ENCODE results near the gene RNASEH2A.
"Not testable (repeated sequence)": the region's sequence is repeated elsewhere in the genome, so short reads cannot be mapped to it uniquely, and the experiment has no call there.

Gene RNASEH2A

GRCh38 chr19:12842511-12842910 lies 36.1 kb downstream of the RNASEH2A start:
- POLR2A ChIA-PET, result no interaction called here
- H3K27ac ChIP-seq (ENCODE audit: insufficient read depth in 1 of 2, low read depth in 1 of 2, low read length in 2 of 2, poor library complexity in 1 of 2, severe bottlenecking in 2 of 2), result no peak overlapping the region
- no peak overlapping the region for H3K4me3 ChIP-seq (ENCODE audit: control insufficient read depth in 1 of 7, extremely low read depth in 1 of 7, insufficient read depth in 4 of 7, low read depth in 2 of 7, low read length in 6 of 7)
- WGBS (ENCODE audit: insufficient coverage), result 97% methylated on average over 18 of the region's 18 CpGs
- H3K9me3 ChIP-seq (ENCODE audit: control extremely low read depth in 1 of 5, control insufficient read depth in 4 of 5, insufficient read depth in 2 of 5, low read depth in 1 of 5, low read length in 4 of 5), result peaks cover 0 to 2% (median 0%) of the 10 kb centered on the region in 5 experiments
- peaks cover 5 to 66% (median 23%) of the 10 kb centered on the region in 5 experiments for H3K27me3 ChIP-seq (replicated peaks in 2 of 5; ENCODE audit: control insufficient read depth in 4 of 5, insufficient read depth in 5 of 5, low read length in 4 of 5)
- CTCF ChIA-PET, result no interaction called here
- DNase-seq, result no peak
- peaks cover 2 to 32% (median 21%) of the 10 kb centered on the region in 4 experiments for H3K4me1 ChIP-seq (ENCODE audit: control extremely low read depth in 1 of 4, control insufficient read depth in 4 of 4, insufficient read depth in 4 of 4, low read length in 3 of 4)
- no peaks in the 10 kb centered on the region for H3K36me3 ChIP-seq (ENCODE audit: control insufficient read depth in 4 of 4, insufficient read depth in 4 of 4, low read length in 3 of 4)

DNA sequence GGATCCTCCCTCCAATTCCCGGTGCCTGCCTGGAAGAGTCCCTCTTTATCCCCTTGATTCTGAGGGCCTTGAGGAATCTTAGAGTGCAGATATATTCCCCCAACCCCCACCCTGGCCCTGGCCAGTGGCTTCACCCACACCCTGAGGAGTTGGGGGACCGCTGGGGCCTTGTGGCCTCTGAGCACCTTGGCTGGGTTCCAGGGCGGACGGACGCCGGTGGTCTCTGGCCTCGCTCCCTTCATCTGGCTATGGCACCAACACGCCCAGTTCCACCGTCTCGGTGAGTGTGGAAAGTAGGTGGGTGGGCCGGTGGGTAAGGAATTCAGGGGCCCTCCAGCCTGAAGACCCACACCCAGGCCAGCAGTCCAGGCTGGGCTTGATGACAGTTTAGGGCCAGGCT lies 36.9 kb downstream of the RNASEH2A start:
- 94% methylated on average over 9 of the region's 11 CpGs for WGBS (ENCODE audit: insufficient coverage)
- POLR2A ChIA-PET, result no interaction called here

DNA sequence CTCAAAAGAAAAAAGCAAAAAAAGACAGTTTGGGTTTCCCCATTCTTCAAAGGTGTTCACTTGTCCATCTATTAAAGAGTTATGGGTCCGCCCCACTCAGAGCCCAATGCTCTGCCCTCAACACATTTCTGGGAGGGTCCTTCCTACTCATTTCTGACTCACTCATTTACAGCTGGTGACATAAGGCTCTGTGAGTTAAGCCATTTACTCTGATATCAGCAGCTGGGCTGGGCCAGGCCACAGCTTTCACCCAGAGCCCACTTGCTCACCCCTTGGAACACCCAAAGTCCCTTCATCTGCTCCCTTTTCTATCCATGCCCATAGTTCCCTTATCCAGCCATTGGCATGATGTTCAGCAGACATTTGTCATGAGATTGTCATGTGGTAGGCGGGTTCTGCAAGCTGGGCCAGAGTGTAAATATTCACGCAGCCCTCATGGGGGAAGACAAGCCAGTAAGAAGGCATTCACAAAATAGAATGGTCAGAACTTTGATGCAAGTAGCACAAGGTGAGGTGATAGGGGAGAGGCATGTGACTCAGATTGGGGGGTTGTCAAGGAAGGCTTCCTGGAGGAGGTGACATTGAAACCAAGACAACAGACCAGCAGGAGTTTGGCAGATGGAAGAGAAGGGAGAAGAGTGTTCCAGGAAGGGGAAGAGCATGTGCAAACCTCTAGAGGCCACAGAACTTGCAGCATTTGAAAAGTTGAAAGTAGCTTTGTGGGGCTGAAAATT lies 37.8 kb downstream of the RNASEH2A start:
- POLR2A ChIA-PET, result no interaction called here
- 97% methylated on average over 3 of the region's 3 CpGs for WGBS (ENCODE audit: insufficient coverage)
- CTCF ChIA-PET, result no interaction called here
- no peak for DNase-seq
- Histone ChIP-seq H3K4me3 (ENCODE audit: control insufficient read depth in 1 of 7, extremely low read depth in 1 of 7, insufficient read depth in 4 of 7, low read depth in 2 of 7, low read length in 6 of 7) (no peak overlapping the region), H3K4me1 (ENCODE audit: control extremely low read depth in 1 of 4, control insufficient read depth in 4 of 4, insufficient read depth in 4 of 4, low read length in 3 of 4) (peaks cover 2 to 23% (median 14%) of the 10 kb centered on the region in 4 experiments), H3K9me3 (ENCODE audit: control extremely low read depth in 1 of 5, control insufficient read depth in 4 of 5, insufficient read depth in 2 of 5, low read depth in 1 of 5, low read length in 4 of 5) (peaks cover 0 to 2% (median 0%) of the 10 kb centered on the region in 5 experiments), H3K36me3 (ENCODE audit: control insufficient read depth in 4 of 4, insufficient read depth in 4 of 4, low read length in 3 of 4) (no peaks in the 10 kb centered on the region), H3K27me3 (replicated peaks in 2 of 5; ENCODE audit: control insufficient read depth in 4 of 5, insufficient read depth in 5 of 5, low read length in 4 of 5) (peaks cover 5 to 53% (median 17%) of the 10 kb centered on the region in 5 experiments), H3K27ac (ENCODE audit: insufficient read depth in 1 of 2, low read depth in 1 of 2, low read length in 2 of 2, poor library complexity in 1 of 2, severe bottlenecking in 2 of 2) (no peak overlapping the region)

More for the DNA sequence above, 36.9 kb downstream of the RNASEH2A start:
- Histone ChIP-seq H3K4me1 (ENCODE audit: control extremely low read depth in 1 of 4, control insufficient read depth in 4 of 4, insufficient read depth in 4 of 4, low read length in 3 of 4) (peaks cover 2 to 31% (median 21%) of the 10 kb centered on the region in 4 experiments), H3K36me3 (ENCODE audit: control insufficient read depth in 4 of 4, insufficient read depth in 4 of 4, low read length in 3 of 4) (no peaks in the 10 kb centered on the region), H3K4me3 (ENCODE audit: control insufficient read depth in 1 of 7, extremely low read depth in 1 of 7, insufficient read depth in 4 of 7, low read depth in 2 of 7, low read length in 6 of 7) (no peak overlapping the region), H3K9me3 (ENCODE audit: control extremely low read depth in 1 of 5, control insufficient read depth in 4 of 5, insufficient read depth in 2 of 5, low read depth in 1 of 5, low read length in 4 of 5) (peaks cover 0 to 2% (median 0%) of the 10 kb centered on the region in 5 experiments), H3K27ac (ENCODE audit: insufficient read depth in 1 of 2, low read depth in 1 of 2, low read length in 2 of 2, poor library complexity in 1 of 2, severe bottlenecking in 2 of 2) (no peak overlapping the region), H3K27me3 (replicated peaks in 2 of 5; ENCODE audit: control insufficient read depth in 4 of 5, insufficient read depth in 5 of 5, low read length in 4 of 5) (peaks cover 5 to 59% (median 21%) of the 10 kb centered on the region in 5 experiments)
- no peak for DNase-seq
- CTCF ChIA-PET, result no interaction called here

DNA sequence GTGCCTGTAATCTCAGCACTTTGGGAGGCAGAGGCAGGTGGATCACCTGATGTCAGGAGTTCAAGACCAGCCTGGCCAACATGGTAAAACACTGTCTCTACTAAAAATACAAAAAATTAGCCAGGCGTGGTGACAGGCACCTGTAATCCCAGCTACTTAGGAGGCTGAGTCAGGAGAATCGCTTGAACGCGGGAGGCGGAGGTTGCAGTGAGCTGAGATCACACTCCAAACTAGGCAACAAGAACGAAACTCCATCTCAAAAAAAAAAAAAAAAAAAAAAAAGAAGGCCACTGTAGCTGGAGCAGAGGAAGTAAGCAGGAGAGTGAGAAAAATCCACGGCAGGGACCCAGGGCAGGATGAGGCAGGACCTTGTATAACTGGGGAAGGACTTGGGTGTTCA lies 40.2 kb downstream of the RNASEH2A start:
- 33% methylated on average over 1 of the region's 7 CpGs for WGBS (ENCODE audit: insufficient coverage)
- POLR2A ChIA-PET; H3K36me3 ChIP-seq (ENCODE audit: control insufficient read depth in 4 of 4, insufficient read depth in 4 of 4, low read length in 3 of 4); DNase-seq; H3K9me3 ChIP-seq (ENCODE audit: control extremely low read depth in 1 of 5, control insufficient read depth in 4 of 5, insufficient read depth in 2 of 5, low read depth in 1 of 5, low read length in 4 of 5); H3K4me3 ChIP-seq (ENCODE audit: control insufficient read depth in 1 of 7, extremely low read depth in 1 of 7, insufficient read depth in 4 of 7, low read depth in 2 of 7, low read length in 6 of 7); H3K27ac ChIP-seq (ENCODE audit: insufficient read depth in 1 of 2, low read depth in 1 of 2, low read length in 2 of 2, poor library complexity in 1 of 2, severe bottlenecking in 2 of 2): not testable (repeated sequence)
- Histone ChIP-seq H3K4me1 (ENCODE audit: control extremely low read depth in 1 of 4, control insufficient read depth in 4 of 4, insufficient read depth in 4 of 4, low read length in 3 of 4) (peaks cover 0 to 11% (median 8%) of the 10 kb centered on the region in 4 experiments), H3K27me3 (replicated peaks in 2 of 5; ENCODE audit: control insufficient read depth in 4 of 5, insufficient read depth in 5 of 5, low read length in 4 of 5) (peaks cover under 1 to 28% (median 8%) of the 10 kb centered on the region in 5 experiments)
- CTCF ChIA-PET, result interaction anchor here (0.6 to 3.3 kb wide), 23 partner anchors 8 to 169 kb away, joined by 3 to 18 read pairs (median 6); partner anchors contain the start of gene FARSA

GRCh38 chr19:12847159-12848139 lies 41.1 kb downstream of the RNASEH2A start:
- POLR2A ChIA-PET, result interaction anchor here (0.8 to 1.2 kb wide), 2 partner anchors 70 to 166 kb away, joined by 3 read pairs; no protein-coding TSS in a partner anchor
- peak; percentile 81 to 91 (median 90) for DNase-seq
- Histone ChIP-seq H3K4me3 (ENCODE audit: control insufficient read depth in 1 of 7, extremely low read depth in 1 of 7, insufficient read depth in 4 of 7, low read depth in 2 of 7, low read length in 6 of 7) (peak overlapping the region in 3 of 7 experiments; percentile 25 to 68 (median 46)), H3K27ac (ENCODE audit: insufficient read depth in 1 of 2, low read depth in 1 of 2, low read length in 2 of 2, poor library complexity in 1 of 2, severe bottlenecking in 2 of 2) (no peak overlapping the region), H3K9me3 (ENCODE audit: control extremely low read depth in 1 of 5, control insufficient read depth in 4 of 5, insufficient read depth in 2 of 5, low read depth in 1 of 5, low read length in 4 of 5) (no peaks in the 10 kb centered on the region), H3K4me1 (ENCODE audit: control extremely low read depth in 1 of 4, control insufficient read depth in 4 of 4, insufficient read depth in 4 of 4, low read length in 3 of 4) (peaks cover 0 to 11% (median 8%) of the 10 kb centered on the region in 4 experiments), H3K27me3 (replicated peaks in 2 of 5; ENCODE audit: control insufficient read depth in 4 of 5, insufficient read depth in 5 of 5, low read length in 4 of 5) (peaks cover 0 to 22% (median 6%) of the 10 kb centered on the region in 5 experiments), H3K36me3 (ENCODE audit: control insufficient read depth in 4 of 4, insufficient read depth in 4 of 4, low read length in 3 of 4) (no peaks in the 10 kb centered on the region)
- CTCF ChIA-PET, result interaction anchor here (0.6 to 3.3 kb wide), 38 partner anchors 9 to 171 kb away, joined by 3 to 18 read pairs (median 4); partner anchors contain the start of genes CALR, FARSA, GCDH and PRDX2
- 12% methylated on average over 64 of the region's 69 CpGs for WGBS (ENCODE audit: insufficient coverage)

DNA sequence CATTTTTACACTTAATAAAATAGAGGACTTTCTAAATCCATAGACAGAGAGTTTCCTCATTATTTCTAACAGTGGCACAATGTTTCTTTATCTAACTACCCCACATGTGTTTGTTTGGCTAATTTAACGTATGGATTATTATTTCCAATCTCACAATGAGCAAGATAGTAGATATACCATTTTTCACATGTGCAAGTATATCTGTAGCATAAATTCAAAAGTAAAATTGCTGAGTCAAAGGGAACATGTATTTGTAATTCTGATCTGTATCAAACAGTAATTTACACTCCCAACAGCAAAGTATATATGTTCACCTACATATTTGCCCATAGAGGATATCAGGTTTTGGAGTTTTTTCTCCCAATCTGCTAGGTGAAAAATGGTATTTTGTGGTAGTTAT lies 50.3 kb downstream of the RNASEH2A start:
- Histone ChIP-seq H3K9me3 (ENCODE audit: control extremely low read depth in 1 of 5, control insufficient read depth in 4 of 5, insufficient read depth in 2 of 5, low read depth in 1 of 5, low read length in 4 of 5) (peaks cover 0 to 2% (median 0%) of the 10 kb centered on the region in 5 experiments), H3K27me3 (replicated peaks in 2 of 5; ENCODE audit: control insufficient read depth in 4 of 5, insufficient read depth in 5 of 5, low read length in 4 of 5) (no peaks in the 10 kb centered on the region), H3K4me1 (ENCODE audit: control extremely low read depth in 1 of 4, control insufficient read depth in 4 of 4, insufficient read depth in 4 of 4, low read length in 3 of 4) (no peaks in the 10 kb centered on the region), H3K4me3 (ENCODE audit: control insufficient read depth in 1 of 7, extremely low read depth in 1 of 7, insufficient read depth in 4 of 7, low read depth in 2 of 7, low read length in 6 of 7) (no peak overlapping the region), H3K36me3 (ENCODE audit: control insufficient read depth in 4 of 4, insufficient read depth in 4 of 4, low read length in 3 of 4) (peaks cover 0 to 2% (median 0%) of the 10 kb centered on the region in 4 experiments), H3K27ac (ENCODE audit: insufficient read depth in 1 of 2, low read depth in 1 of 2, low read length in 2 of 2, poor library complexity in 1 of 2, severe bottlenecking in 2 of 2) (no peak overlapping the region)
- POLR2A ChIA-PET, result interaction anchor here (0.6 kb wide), 2 partner anchors 21 to 1400 kb away, joined by 3 to 5 read pairs; no protein-coding TSS in a partner anchor
- no peak for DNase-seq
- no CpG with 5 or more reads among the region's 1 CpG for WGBS (ENCODE audit: insufficient coverage)
- CTCF ChIA-PET, result interaction anchor here (0.9 kb wide), 1 partner anchor 9 kb away, joined by 4 read pairs; no protein-coding TSS in a partner anchor
